OCI-LY3 (cell line): Measurements from ENCODE around the gene STRBP.

Experiments
- CTCF ChIP-seq: fragments of 200-600, 300-600 bp; sonication (generic); IDR thresholded peaks from 2 replicates; pipeline ENCODE4 v1.5.1; 2014; ENCODE audit warnings: antibody characterized with exemption, low read length, low read depth
- EZH2phosphoT487 ChIP-seq: fragments of 200-600 bp; shearing (Covaris generic); IDR thresholded peaks from 2 replicates; pipeline ENCODE4 v1.6.1; 2018; ENCODE audit warnings: antibody characterized with exemption, mixed run types, low read depth

GRCh38 chr9:123311250-123311752, 42.9 kb upstream of the STRBP start:
- no peak for TF ChIP-seq CTCF
- TF ChIP-seq EZH2phosphoT487, result no peak
